Esophagus squamous epithelium (tissue), 4 donors: ENCODE measurements around the gene PPP2R1A.

Experiments used
- CTCF ChIP-seq, 6 experiments: fragments of 450-650 bp in 4 of 6; fragments of 200-600 bp in 2 of 6; sonication (generic) in 2 of 6; IDR thresholded peaks; one replicate each; pipeline ENCODE4 v1.5.1; 2016 to 2019; ENCODE audit warnings: antibody characterized with exemption in 6 of 6, mild to moderate bottlenecking in 4 of 6, moderate library complexity in 4 of 6
- POLR2A ChIP-seq, 4 donors: fragments of 450-650 bp; IDR thresholded peaks; one replicate each; pipeline ENCODE4 v1.6.1; 2017; ENCODE audit warnings: antibody characterized with exemption in 4 of 4, mild to moderate bottlenecking in 4 of 4, moderate library complexity in 3 of 4

GRCh38 chr19:52258426-52258825 is 68.6 kb downstream of the PPP2R1A start:
- no peak for TF ChIP-seq POLR2A (IDR thresholded peaks at IDR 0.05)
- TF ChIP-seq CTCF (IDR thresholded peaks at IDR 0.05), result no peak
